Esophagus squamous epithelium (tissue), 4 donors: ENCODE data around the gene ZEB2.

ENCODE experiments used
- CTCF ChIP-seq, 6 experiments: fragments of 450-650 bp in 4 of 6; fragments of 200-600 bp in 2 of 6; sonication (generic) in 2 of 6; IDR thresholded peaks; one replicate each; pipeline ENCODE4 v1.5.1; 2016 to 2019; ENCODE audit warnings: antibody characterized with exemption in 6 of 6, mild to moderate bottlenecking in 4 of 6, moderate library complexity in 4 of 6
- POLR2A ChIP-seq, 4 donors: fragments of 450-650 bp; IDR thresholded peaks; one replicate each; pipeline ENCODE4 v1.6.1; 2017; ENCODE audit warnings: antibody characterized with exemption in 4 of 4, mild to moderate bottlenecking in 4 of 4, moderate library complexity in 3 of 4

GRCh38 chr2:144474017-144474416, 45.9 kb downstream of the ZEB2 start:
- TF ChIP-seq CTCF (IDR thresholded peaks at IDR 0.05) (no peak), POLR2A (IDR thresholded peaks at IDR 0.05) (no peak)
